PC-9 (cell line): ENCODE data around the gene TMPRSS9.

Experiments
- EZH2 ChIP-seq: fragments of 200-600 bp; sonication (generic); IDR thresholded peaks from 2 replicates; pipeline ENCODE4 v1.8.0; 2017; ENCODE audit warnings: antibody characterized with exemption, low read depth
- TF ChIP-seq, protein P1 (sequence below): fragments of 200-600 bp; sonication (generic); conservative IDR thresholded peaks from 2 replicates; pipeline ENCODE4 v1.6.1; 2017; ENCODE audit warnings: mixed run types, antibody characterized with exemption, mild to moderate bottlenecking, moderate library complexity

DNA sequence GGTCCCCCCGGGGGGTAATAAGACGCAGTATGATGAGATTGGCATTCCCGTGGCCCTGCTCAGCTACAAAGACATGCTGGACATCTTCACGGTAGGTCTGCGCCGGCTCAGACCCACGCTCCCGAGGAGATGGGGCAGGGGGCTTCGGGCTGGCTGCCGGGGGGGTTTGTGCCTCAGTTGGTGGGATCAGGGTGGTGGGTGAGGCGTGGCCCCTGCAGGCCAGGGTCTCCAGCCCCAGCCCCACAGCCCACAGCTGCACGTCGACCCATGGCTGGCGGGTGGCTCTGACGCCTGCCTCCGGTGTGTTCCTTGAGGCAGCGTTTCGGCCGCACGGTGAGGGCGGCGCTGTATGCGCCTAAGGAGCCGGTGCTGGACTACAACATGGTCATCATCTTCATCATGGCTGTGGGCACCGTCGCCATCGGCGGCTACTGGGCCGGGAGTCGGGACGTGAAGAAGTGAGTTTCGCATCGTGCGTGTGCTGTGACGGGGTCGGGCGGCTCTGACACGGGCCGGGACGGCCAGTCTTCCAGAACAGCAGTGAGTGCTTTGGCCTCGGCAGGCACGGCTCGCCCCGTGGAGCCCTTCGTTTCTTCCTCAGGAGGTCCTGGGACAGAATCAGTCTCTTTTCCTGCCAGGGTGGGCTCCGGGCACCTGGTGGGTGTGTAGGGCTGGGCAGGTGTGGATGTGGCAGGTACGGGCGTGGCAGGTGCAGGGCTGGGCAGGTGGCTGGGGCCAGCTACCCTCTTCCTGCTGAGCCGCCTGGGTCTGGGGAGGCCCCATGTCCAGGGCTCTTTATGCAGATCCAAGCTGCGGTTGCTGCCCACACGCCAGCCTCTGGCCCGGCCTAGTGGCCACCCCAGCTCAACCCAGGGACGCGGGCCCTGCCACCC lies 21.1 kb upstream of the TMPRSS9 start:
- TF ChIP-seq, protein P1, sequence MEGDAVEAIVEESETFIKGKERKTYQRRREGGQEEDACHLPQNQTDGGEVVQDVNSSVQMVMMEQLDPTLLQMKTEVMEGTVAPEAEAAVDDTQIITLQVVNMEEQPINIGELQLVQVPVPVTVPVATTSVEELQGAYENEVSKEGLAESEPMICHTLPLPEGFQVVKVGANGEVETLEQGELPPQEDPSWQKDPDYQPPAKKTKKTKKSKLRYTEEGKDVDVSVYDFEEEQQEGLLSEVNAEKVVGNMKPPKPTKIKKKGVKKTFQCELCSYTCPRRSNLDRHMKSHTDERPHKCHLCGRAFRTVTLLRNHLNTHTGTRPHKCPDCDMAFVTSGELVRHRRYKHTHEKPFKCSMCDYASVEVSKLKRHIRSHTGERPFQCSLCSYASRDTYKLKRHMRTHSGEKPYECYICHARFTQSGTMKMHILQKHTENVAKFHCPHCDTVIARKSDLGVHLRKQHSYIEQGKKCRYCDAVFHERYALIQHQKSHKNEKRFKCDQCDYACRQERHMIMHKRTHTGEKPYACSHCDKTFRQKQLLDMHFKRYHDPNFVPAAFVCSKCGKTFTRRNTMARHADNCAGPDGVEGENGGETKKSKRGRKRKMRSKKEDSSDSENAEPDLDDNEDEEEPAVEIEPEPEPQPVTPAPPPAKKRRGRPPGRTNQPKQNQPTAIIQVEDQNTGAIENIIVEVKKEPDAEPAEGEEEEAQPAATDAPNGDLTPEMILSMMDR, result no peak
- no peak for TF ChIP-seq EZH2
